Breast epithelium (tissue), 3 donors: Measurements from ENCODE around the gene MYH3.

Experiments
- POLR2A ChIP-seq: fragments of 450-650 bp; IDR thresholded peaks from one replicate; pipeline ENCODE4 v1.6.1; 2016; ENCODE audit warnings: antibody characterized with exemption, mild to moderate bottlenecking, moderate library complexity
- POLR2AphosphoS5 ChIP-seq, 3 donors: sonication (generic); formaldehyde crosslinking; IDR thresholded peaks; one replicate each; pipeline ENCODE4 v1.6.1; 2017; ENCODE audit warnings: antibody characterized with exemption in 3 of 3
- TF ChIP-seq, protein P1 (sequence below), 3 donors: fragments of 450-650 bp; IDR thresholded peaks; one replicate each; pipeline ENCODE4 v1.5.1; 2016 to 2017; ENCODE audit warnings: antibody characterized with exemption in 3 of 3, mild to moderate bottlenecking in 3 of 3, moderate library complexity in 3 of 3

DNA sequence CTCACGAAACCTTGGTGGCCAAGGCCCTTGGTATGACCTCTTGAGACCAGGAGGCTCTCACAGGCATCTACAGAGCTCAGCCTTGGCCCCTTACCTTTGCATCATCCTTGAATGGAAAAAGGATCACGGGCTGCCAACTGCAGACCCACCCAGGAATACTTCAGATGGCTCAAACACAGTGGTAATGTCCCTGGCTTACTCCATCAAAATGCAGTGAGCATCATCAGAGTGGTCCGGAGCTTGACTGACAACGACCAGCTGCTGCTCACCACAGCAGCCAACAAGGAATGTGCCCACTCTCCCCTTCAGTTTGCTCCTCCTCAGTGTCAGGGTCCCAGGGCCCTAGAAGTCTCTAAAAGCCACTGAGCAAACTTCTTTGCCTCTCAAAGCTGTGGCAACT lies 17.6 kb upstream of the MYH3 start:
- TF ChIP-seq, protein P1, sequence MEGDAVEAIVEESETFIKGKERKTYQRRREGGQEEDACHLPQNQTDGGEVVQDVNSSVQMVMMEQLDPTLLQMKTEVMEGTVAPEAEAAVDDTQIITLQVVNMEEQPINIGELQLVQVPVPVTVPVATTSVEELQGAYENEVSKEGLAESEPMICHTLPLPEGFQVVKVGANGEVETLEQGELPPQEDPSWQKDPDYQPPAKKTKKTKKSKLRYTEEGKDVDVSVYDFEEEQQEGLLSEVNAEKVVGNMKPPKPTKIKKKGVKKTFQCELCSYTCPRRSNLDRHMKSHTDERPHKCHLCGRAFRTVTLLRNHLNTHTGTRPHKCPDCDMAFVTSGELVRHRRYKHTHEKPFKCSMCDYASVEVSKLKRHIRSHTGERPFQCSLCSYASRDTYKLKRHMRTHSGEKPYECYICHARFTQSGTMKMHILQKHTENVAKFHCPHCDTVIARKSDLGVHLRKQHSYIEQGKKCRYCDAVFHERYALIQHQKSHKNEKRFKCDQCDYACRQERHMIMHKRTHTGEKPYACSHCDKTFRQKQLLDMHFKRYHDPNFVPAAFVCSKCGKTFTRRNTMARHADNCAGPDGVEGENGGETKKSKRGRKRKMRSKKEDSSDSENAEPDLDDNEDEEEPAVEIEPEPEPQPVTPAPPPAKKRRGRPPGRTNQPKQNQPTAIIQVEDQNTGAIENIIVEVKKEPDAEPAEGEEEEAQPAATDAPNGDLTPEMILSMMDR (IDR thresholded peaks at IDR 0.05) = no peak
- TF ChIP-seq POLR2AphosphoS5 (IDR thresholded peaks at IDR 0.05) (no peak), POLR2A (no peak)
